Posterior cingulate gyrus (tissue), 11 donors: Measurements from ENCODE around the gene TIGD6.
"Not testable (repeated sequence)": the region's sequence is repeated elsewhere in the genome, so short reads cannot be mapped to it uniquely, and the experiment has no call there.

Experiments used
- DNase-seq, 10 donors: peaks; one replicate each; pipeline versions ENCODE4 v3.0.0 to v3.0.0-alpha.2; 2020 to 2021; ENCODE audit warnings: mixed read lengths in 3 of 10
- intact Hi-C: fragments of 100-400 bp; cut with DNase I; formaldehyde crosslinking; loops from one replicate; pipeline ENCODE4 v1.15.1; 2023

TIGD6 gene

GRCh38 chr5:149946118-149946517 lies 54.3 kb downstream of the TIGD6 start:
- DNase-seq, result no peak
- intact Hi-C loops, result no loop called here

DNA sequence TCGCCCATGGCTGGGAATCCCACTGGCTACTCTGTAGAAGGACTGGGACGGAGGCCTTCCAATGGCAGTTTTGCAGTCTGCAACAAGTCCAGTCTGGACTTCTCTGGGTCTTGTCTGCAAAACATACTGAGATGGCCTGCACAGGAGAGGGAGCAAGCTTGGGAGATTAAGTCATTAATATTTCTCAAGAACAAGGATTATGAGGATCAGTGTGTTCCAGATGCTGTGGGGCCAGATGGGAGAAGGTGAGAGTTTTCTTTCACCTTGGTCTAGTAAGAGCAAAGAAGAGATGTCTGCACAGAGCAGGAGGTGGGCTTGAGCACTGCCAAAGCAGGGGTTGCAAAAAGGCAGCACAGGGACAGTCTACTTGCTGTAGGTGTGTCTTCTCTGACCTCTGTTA lies 55.8 kb downstream of the TIGD6 start, which contains the start of gene PDE6A:
Gene PDE6A (minus strand): TSS at position 128 of the 400 bp plus-strand sequence. CDS start 120 bp downstream, at position 8.
- no peak for DNase-seq
- intact Hi-C loops, result no loop called here

DNA sequence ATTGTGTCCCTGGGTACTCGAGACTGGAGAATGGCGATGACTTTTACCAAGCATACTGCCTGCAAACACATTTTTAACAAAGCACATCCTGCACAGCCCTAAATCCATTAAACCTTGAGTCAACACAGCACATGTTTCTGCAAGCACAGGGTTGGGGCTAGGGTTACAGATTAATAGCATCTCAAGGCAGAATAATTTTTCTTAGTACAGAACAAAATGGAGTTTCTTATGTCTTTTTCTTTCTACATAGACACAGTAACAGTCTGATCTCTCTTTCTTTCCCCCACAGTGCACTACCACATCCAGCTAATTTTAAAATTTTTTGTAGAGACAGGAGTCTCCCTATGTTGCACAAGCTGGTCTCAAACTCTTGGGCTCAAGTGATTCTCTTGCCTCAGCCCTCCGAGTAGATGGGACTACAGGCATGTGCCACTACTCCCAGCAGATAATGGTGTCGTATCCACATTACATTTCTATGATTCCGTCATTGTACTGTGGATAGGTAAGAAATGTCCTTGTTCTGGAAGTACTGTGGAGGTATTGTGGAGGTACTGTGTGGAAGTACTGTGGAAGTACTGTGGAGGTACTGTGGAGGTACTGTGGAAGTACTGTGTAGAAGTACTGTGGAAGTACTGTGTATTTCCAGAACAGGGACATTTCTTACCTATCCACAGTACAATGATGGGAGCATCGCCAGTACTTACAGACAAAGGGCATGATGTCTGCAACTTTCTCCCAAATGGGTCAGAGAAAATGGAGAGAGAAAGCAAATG lies 57.1 kb downstream of the TIGD6 start:
- intact Hi-C loops, DNase-seq: not testable (repeated sequence)
